GM12878 (cell line): Measurements from ENCODE around the gene TCF12. TPM values are rescaled to one million over a fixed set of nuclear protein-coding genes. Genes with fewer than 3 reads are reported as not detected.

Source experiments
- ATAC-seq: fragments of 200-7000 bp; cut with Tn5 transposase; 3 replicates; pipeline ENCODE4 v1.9.1; 2020; ENCODE audit warnings: mild to moderate bottlenecking, moderate library complexity
- BruUV-seq: library from RNA; stranded (reverse); fragments of 400-500 nt; replicated peaks from 2 replicates; lab custom pipeline; 2021; lab: Mats Ljungman, UMichigan
- CTCF ChIA-PET: fragments of 300-600 bp; sonication (Branson Sonifier 250); formaldehyde crosslinking; extraction: SDS; loops from one replicate; lab custom pipeline; 2021; ENCODE audit warnings: inconsistent platforms; lab: Yijun Ruan, JAX
- POLR2A ChIA-PET: fragments of 350-600 bp; formaldehyde crosslinking; extraction: SDS; loops from one replicate; lab custom pipeline; 2021; ENCODE audit warnings: inconsistent platforms; lab: Charles Lee
- RAD21 ChIA-PET: fragments of 300-600 bp; sonication (Branson Sonifier 250); formaldehyde crosslinking; loops from one replicate; lab custom pipeline; 2023; ENCODE audit warnings: antibody characterized with exemption; ENCODE audit not compliant: unreplicated experiment; lab: Charles Lee
- SMC1A ChIA-PET: fragments of 300-600 bp; sonication (Branson Sonifier 250); formaldehyde crosslinking; loops from one replicate; lab custom pipeline; 2023; ENCODE audit not compliant: unreplicated experiment, uncharacterized antibody; lab: Charles Lee
- DNase-seq: peaks from one replicate; pipeline ENCODE4 v3.0.0-alpha.2; 2011; ENCODE audit warnings: low read depth, low spot score
- FAIRE-seq: peaks from 3 replicates; lab custom pipeline; 2011; peaks lifted over from hg19 to GRCh38; lab: Jason Lieb, UNC
- H2AFZ ChIP-seq: 2 replicates; pipeline ENCODE4 v1.6.0; 2011; ENCODE audit warnings: low read depth, low read length, control low read depth; ENCODE audit not compliant: control insufficient read depth
- H3K27ac ChIP-seq: 2 replicates; pipeline ENCODE4 v1.5.1; 2011; ENCODE audit warnings: control low read depth; ENCODE audit not compliant: control insufficient read depth, insufficient read depth
- H3K27me3 ChIP-seq, 2 experiments: replicated peaks in 1 of 2; 2 replicates each; pipeline versions ENCODE4 v1.6.0 to v1.6.1; 2011; ENCODE audit warnings: low read length in 1 of 2; ENCODE audit not compliant: control insufficient read depth in 2 of 2, insufficient read depth in 2 of 2
- H3K36me3 ChIP-seq, 2 experiments: 2 replicates each; pipeline ENCODE4 v1.5.1; 2011; ENCODE audit warnings: low read length in 1 of 2; ENCODE audit not compliant: control insufficient read depth in 2 of 2, insufficient read depth in 2 of 2
- H3K4me1 ChIP-seq: 2 replicates; pipeline ENCODE4 v1.6.1; 2011; ENCODE audit warnings: mild to moderate bottlenecking, low read length, moderate library complexity, mixed read lengths; ENCODE audit not compliant: control insufficient read depth, insufficient read depth
- H3K4me2 ChIP-seq: 2 replicates; pipeline ENCODE4 v1.6.0; 2011; ENCODE audit warnings: control low read depth; ENCODE audit not compliant: control insufficient read depth, insufficient read depth
- H3K4me3 ChIP-seq: fragments of 200-600 bp; sonication (generic); 2 replicates; pipeline ENCODE4 v1.5.1; 2016
- H3K79me2 ChIP-seq: 2 replicates; pipeline ENCODE4 v1.6.0; 2011; ENCODE audit warnings: low read length; ENCODE audit not compliant: control insufficient read depth, insufficient read depth
- H3K9ac ChIP-seq: 2 replicates; pipeline ENCODE4 v1.8.0; 2011; ENCODE audit warnings: low read length, control low read depth, mixed read lengths; ENCODE audit not compliant: control insufficient read depth, insufficient read depth
- H3K9me3 ChIP-seq: replicated peaks from 3 replicates; pipeline ENCODE4 v1.5.1; 2011; ENCODE audit warnings: mild to moderate bottlenecking, low read length; ENCODE audit not compliant: control insufficient read depth, insufficient read depth
- H4K20me1 ChIP-seq: 2 replicates; pipeline ENCODE4 v1.6.0; 2011; ENCODE audit not compliant: control insufficient read depth, insufficient read depth
- CBFB ChIP-seq: IDR thresholded peaks from 2 replicates; pipeline ENCODE4 v1.6.1; 2016; ENCODE audit warnings: antibody characterized with exemption, low read depth
- EED ChIP-seq: sonication (generic); IDR thresholded peaks from 2 replicates; pipeline ENCODE4 v1.6.1; 2016; ENCODE audit warnings: antibody characterized with exemption, low read depth
- HCFC1 ChIP-seq: fragments of 150-350 bp; IDR thresholded peaks from 2 replicates; pipeline ENCODE4 v1.6.1; 2014; ENCODE audit warnings: low read length
- MLLT1 ChIP-seq: fragments of 450-650 bp; IDR thresholded peaks from 2 replicates; pipeline ENCODE4 v1.6.1; 2016; ENCODE audit warnings: mild to moderate bottlenecking
- MXI1 ChIP-seq: fragments of 150-350 bp; IDR thresholded peaks from 2 replicates; pipeline ENCODE4 v1.6.1; 2011; ENCODE audit warnings: low read depth, mild to moderate bottlenecking, inconsistent platforms, low read length, improper control_type of control experiment
- NR2C1 ChIP-seq: fragments of 450-650 bp; IDR thresholded peaks from 2 replicates; pipeline ENCODE4 v1.6.1; 2017; ENCODE audit warnings: antibody characterized with exemption, mild to moderate bottlenecking, moderate library complexity
- POLR2AphosphoS5 ChIP-seq: IDR thresholded peaks from 2 replicates; pipeline ENCODE4 v1.6.1; 2011; ENCODE audit warnings: mild to moderate bottlenecking, low read length, inconsistent platforms
- REST ChIP-seq: IDR thresholded peaks from 2 replicates; pipeline ENCODE4 v1.6.1; 2012; ENCODE audit warnings: mild to moderate bottlenecking, low read depth, low read length
- STAT1 ChIP-seq: fragments of 450-650 bp; conservative IDR thresholded peaks from 2 replicates; pipeline ENCODE4 v1.6.1; 2014; ENCODE audit warnings: antibody characterized with exemption, mild to moderate bottlenecking
- TARDBP ChIP-seq: IDR thresholded peaks from 2 replicates; pipeline ENCODE4 v1.6.1; 2016; ENCODE audit warnings: borderline replicate concordance
- TCF12 ChIP-seq: IDR thresholded peaks from 2 replicates; pipeline ENCODE4 v1.6.1; 2011; ENCODE audit warnings: low read depth, mild to moderate bottlenecking, low read length
- ZNF687 ChIP-seq: fragments of 450-650 bp; IDR thresholded peaks from 2 replicates; pipeline ENCODE4 v1.6.1; 2017; ENCODE audit warnings: mild to moderate bottlenecking, moderate library complexity
- WGBS: methylation state at CpG from one replicate; pipeline ENCODE4 v1.1.6; 2016; ENCODE audit warnings: low lambda C conversion rate; ENCODE audit not compliant: insufficient replicate concordance, insufficient coverage; ENCODE audit errors: missing lambda C conversion rate; 5-methylcytosine and 5-hydroxymethylcytosine counted together
- in situ Hi-C: fragments of 300-500 bp; cut with MboI; formaldehyde crosslinking; loops from 9 replicates; pipeline ENCODE4 v1.14.3; 2018; ENCODE audit warnings: mixed read lengths
- intact Hi-C: fragments of 100-400 bp; cut with micrococcal nuclease; formaldehyde crosslinking; loops from one replicate; pipeline ENCODE4 v1.14.2; 2022; ENCODE audit not compliant: unreplicated experiment
- polyA plus RNA-seq, 11 experiments: library from polyadenylated mRNA; depleted of rRNA in 4 of 11; unstranded in 6 of 11; stranded (reverse) in 5 of 11; fragments of >200 nt; fragmentation: Nextera tagmentation in 4 of 11; fragmentation: Illumina TruSeq in 1 of 11; extraction: Ambion mirVana in 4 of 11; extraction: Trizol in 1 of 11; gene quantifications; 1 replicate in 1 of 11; 2 replicates in 10 of 11; pipeline versions ENCODE4 v1.2.1 to v1.2.3, GENCODE V29; 2011 to 2016; ENCODE audit warnings: inconsistent platforms in 2 of 11, missing spikeins in 2 of 11, low read depth in 1 of 11
- total RNA-seq, 4 experiments: library from RNA; depleted of rRNA in 3 of 4; stranded (reverse); fragments of >200 nt in 3 of 4; fragmentation: Illumina TruSeq in 1 of 4; extraction: Trizol in 1 of 4; gene quantifications; 2 replicates each; pipeline versions ENCODE4 v1.2.1 to v1.2.3, GENCODE V29; 2013 to 2021

Gene TCF12
- total and polyA plus RNA-seq, 10 of the 15 experiments (the other 5 are each of a cell fraction or from before 2014, with no cell fraction given), result 8.2 to 70.9 (median 49.5) TPM

GRCh38 chr15:56991017-56991416, 72.6 kb downstream of the TCF12 start:
- no peaks in the 10 kb centered on the region for H3K27me3 ChIP-seq
- no peaks in the 10 kb centered on the region; a peak in 1 of 4 replicates for H3K36me3 ChIP-seq
- no peak for TF ChIP-seq TARDBP
- TF ChIP-seq POLR2AphosphoS5, result no peak
- TF ChIP-seq CBFB, result no peak
- no peak for TF ChIP-seq MXI1
- TF ChIP-seq REST, result no peak
- TF ChIP-seq MLLT1, result no peak
- no peak for TF ChIP-seq NR2C1
- no peak for TF ChIP-seq EED
- no peak for TF ChIP-seq STAT1
- TF ChIP-seq HCFC1, result no peak
- no peak for TF ChIP-seq ZNF687
- no peak for TF ChIP-seq TCF12
- SMC1A ChIA-PET, result interaction anchor here (1.1 to 1.4 kb wide), 2 partner anchors 14 to 61 kb away, joined by 3 read pairs; no protein-coding TSS in a partner anchor
- H3K27ac ChIP-seq, result no peak overlapping the region
- peaks cover 13% of the 10 kb centered on the region for H3K4me1 ChIP-seq
- no peak for ATAC-seq
- H4K20me1 ChIP-seq, result no peaks in the 10 kb centered on the region
- H3K9ac ChIP-seq, result no peak overlapping the region
- POLR2A ChIA-PET, result interaction anchor here (0.5 to 0.6 kb wide), 2 partner anchors 31 to 166 kb away, joined by 3 to 4 read pairs; no protein-coding TSS in a partner anchor
- peaks cover 12% of the 10 kb centered on the region for H3K79me2 ChIP-seq
- H3K4me3 ChIP-seq, result no peak overlapping the region
- intact Hi-C loops (no loop called here), in situ Hi-C loops (no loop called here)
- no peak overlapping the region for H3K4me2 ChIP-seq
- peaks cover 2% of the 10 kb centered on the region; the same call in 1 of the 3 replicates for H3K9me3 ChIP-seq
- DNase-seq, result no peak
- CTCF ChIA-PET, result interaction anchor here (0.6 to 1.7 kb wide), 3 partner anchors 47 to 455 kb away, joined by 3 to 5 read pairs (median 3); no protein-coding TSS in a partner anchor
- no peak overlapping the region for H2AFZ ChIP-seq
- RAD21 ChIA-PET, result interaction anchor here (1.1 kb wide), 1 partner anchor 71 kb away, joined by 5 read pairs; no protein-coding TSS in a partner anchor
- no peak for FAIRE-seq
- WGBS, result 93% methylated on average over 6 of the region's 6 CpGs
- BruUV-seq, result no TSS peak
